Stimulated activated CD4-positive, alpha-beta T cell treated with anti-CD3 and anti-CD28 coated beads, Interleukin-1b, Interleukin-23, amount 100 ng/mL, for 24 hours (primary cell): ENCODE results near the gene ZNF594.
"Not testable (repeated sequence)": the region's sequence is repeated elsewhere in the genome, so short reads cannot be mapped to it uniquely, and the experiment has no call there.

ENCODE experiments used
- DNase-seq, 4 experiments: peaks; one replicate each; pipeline ENCODE4 v3.0.0-alpha.2; 2020; ENCODE audit warnings: low read depth in 4 of 4, low spot score in 1 of 4

ZNF594 gene

GRCh38 chr17:5137511-5138197, 54.0 kb downstream of the ZNF594 start:
- not testable (repeated sequence) for DNase-seq

GRCh38 chr17:5136580-5137412, 54.9 kb downstream of the ZNF594 start:
- DNase-seq = not testable (repeated sequence)

- DNase-seq = no peak
Observed at GRCh38 chr17:5135726-5136579, 55.7 kb downstream of the ZNF594 start.

GRCh38 chr17:5135131-5135712, 56.4 kb downstream of the ZNF594 start:
- DNase-seq = not testable (repeated sequence)

GRCh38 chr17:5134571-5134970, 57.1 kb downstream of the ZNF594 start:
- not testable (repeated sequence) for DNase-seq

- DNase-seq = not testable (repeated sequence)
Observed at GRCh38 chr17:5133961-5134360, 57.7 kb downstream of the ZNF594 start.

GRCh38 chr17:5133311-5133710, 58.4 kb downstream of the ZNF594 start:
- DNase-seq = no peak

GRCh38 chr17:5132503-5133225, 59.0 kb downstream of the ZNF594 start:
- not testable (repeated sequence) for DNase-seq

- not testable (repeated sequence) for DNase-seq
Observed at GRCh38 chr17:5131799-5132502, 59.7 kb downstream of the ZNF594 start.

GRCh38 chr17:5131146-5131715, 60.4 kb downstream of the ZNF594 start:
- DNase-seq = no peak

- not testable (repeated sequence) for DNase-seq
Observed at GRCh38 chr17:5130687-5131086, 61.0 kb downstream of the ZNF594 start.

GRCh38 chr17:5130261-5130660, 61.4 kb downstream of the ZNF594 start:
- not testable (repeated sequence) for DNase-seq

GRCh38 chr17:5129770-5130169, 61.9 kb downstream of the ZNF594 start:
- not testable (repeated sequence) for DNase-seq
